Fibroblast of lung (primary cell): ENCODE measurements around the gene HCAR2. TPM values are rescaled to one million over a fixed set of nuclear protein-coding genes. Genes with fewer than 3 reads are reported as not detected.

Experiments
- DNase-seq, 2 donors: peaks; one replicate each; pipeline versions ENCODE4 v3.0.0 to v3.0.0-alpha.2; 2010; ENCODE audit warnings: low read depth in 2 of 2
- H2AFZ ChIP-seq: 2 replicates; pipeline ENCODE4 v1.5.1; 2012; ENCODE audit warnings: low read length, control low read depth, inconsistent platforms
- H3K27ac ChIP-seq: 2 replicates; pipeline ENCODE4 v1.5.1; 2011; ENCODE audit warnings: low read length, control low read depth; ENCODE audit not compliant: insufficient read depth
- H3K27me3 ChIP-seq: 2 replicates; pipeline ENCODE4 v1.5.1; 2011; ENCODE audit warnings: mild to moderate bottlenecking, low read length; ENCODE audit not compliant: control insufficient read depth, insufficient read depth
- H3K36me3 ChIP-seq: 2 replicates; pipeline ENCODE4 v1.5.1; 2011; ENCODE audit warnings: low read length; ENCODE audit not compliant: control insufficient read depth, insufficient read depth
- H3K4me1 ChIP-seq: 2 replicates; pipeline ENCODE4 v1.5.1; 2011; ENCODE audit warnings: low read length; ENCODE audit not compliant: control insufficient read depth, insufficient read depth; ENCODE audit errors: extremely low read depth
- H3K4me2 ChIP-seq: 2 replicates; pipeline ENCODE4 v1.5.1; 2011; ENCODE audit warnings: low read length, control low read depth; ENCODE audit not compliant: insufficient read depth; ENCODE audit errors: extremely low read depth
- H3K4me3 ChIP-seq, 4 experiments: fragments of 200-600 bp in 1 of 4; sonication (generic) in 1 of 4; replicated peaks in 1 of 4; 2 replicates each; pipeline ENCODE4 v1.5.1; 2011 to 2016; ENCODE audit warnings: low read length in 4 of 4, low read depth in 3 of 4, mild to moderate bottlenecking in 3 of 4, control low read depth in 2 of 4, inconsistent platforms in 1 of 4, mixed read lengths in 1 of 4; ENCODE audit not compliant: insufficient read depth in 1 of 4; ENCODE audit errors: control extremely low read depth in 1 of 4
- H3K79me2 ChIP-seq: 2 replicates; pipeline ENCODE4 v1.5.1; 2012; ENCODE audit warnings: mild to moderate bottlenecking, low read length, inconsistent platforms; ENCODE audit not compliant: control insufficient read depth, insufficient read depth
- H3K9ac ChIP-seq: 2 replicates; pipeline ENCODE4 v1.5.1; 2011; ENCODE audit warnings: mild to moderate bottlenecking, low read length, control low read depth; ENCODE audit not compliant: insufficient read depth
- H3K9me3 ChIP-seq: 2 replicates; pipeline ENCODE4 v1.5.1; 2012; ENCODE audit warnings: low read depth, low read length; ENCODE audit not compliant: control insufficient read depth, insufficient read depth
- H4K20me1 ChIP-seq: 2 replicates; pipeline ENCODE4 v1.5.1; 2011; ENCODE audit warnings: low read length; ENCODE audit not compliant: control insufficient read depth, insufficient read depth; ENCODE audit errors: extremely low read depth
- EZH2 ChIP-seq: IDR thresholded peaks from 2 replicates; pipeline ENCODE4 v1.5.1; 2012; ENCODE audit warnings: low read length, control low read depth, mild to moderate bottlenecking; ENCODE audit errors: missing control alignments
- polyA plus RNA-seq, 2 donors: library from polyadenylated mRNA; depleted of rRNA in 1 of 2; stranded (reverse) in 1 of 2; unstranded in 1 of 2; fragments of >200 nt; gene quantifications; 2 replicates each; pipeline ENCODE4 v1.2.1, GENCODE V29; 2011 to 2012; ENCODE audit warnings: missing spikeins in 1 of 2
- total RNA-seq: library from RNA; depleted of rRNA; stranded (reverse); fragments of >200 nt; gene quantifications from 2 replicates; pipeline ENCODE4 v1.2.1, GENCODE V29; 2014
- TF ChIP-seq, protein P1 (sequence below), 2 donors: IDR thresholded peaks in 1 of 2; conservative IDR thresholded peaks in 1 of 2; 1 replicate in 1 of 2; 2 replicates in 1 of 2; pipeline ENCODE4 v1.5.1; 2011 to 2012; ENCODE audit warnings: low read length in 2 of 2, control low read depth in 1 of 2, inconsistent platforms in 1 of 2, low read depth in 1 of 2, mild to moderate bottlenecking in 1 of 2

HCAR2 gene
- total and polyA plus RNA-seq, 2 donors (not counting 1 experiment from before 2014, with no cell fraction given) = under 0.01 TPM; not detected in 1

GRCh38 chr12:122726080-122726558, 23.0 kb upstream of the HCAR2 start:
- Histone ChIP-seq H2AFZ (no peak overlapping the region), H3K9ac (no peak overlapping the region), H3K27me3 (no peaks in the 10 kb centered on the region), H3K4me1 (no peaks in the 10 kb centered on the region), H3K4me3 (no peak overlapping the region), H3K9me3 (no peaks in the 10 kb centered on the region), H3K36me3 (no peaks in the 10 kb centered on the region), H4K20me1 (no peaks in the 10 kb centered on the region), H3K4me2 (no peak overlapping the region), H3K79me2 (no peaks in the 10 kb centered on the region), H3K27ac (no peak overlapping the region)
- DNase-seq = peak in 1 of 2 donors; percentile 63
- no peak for TF ChIP-seq EZH2
- TF ChIP-seq, protein P1, sequence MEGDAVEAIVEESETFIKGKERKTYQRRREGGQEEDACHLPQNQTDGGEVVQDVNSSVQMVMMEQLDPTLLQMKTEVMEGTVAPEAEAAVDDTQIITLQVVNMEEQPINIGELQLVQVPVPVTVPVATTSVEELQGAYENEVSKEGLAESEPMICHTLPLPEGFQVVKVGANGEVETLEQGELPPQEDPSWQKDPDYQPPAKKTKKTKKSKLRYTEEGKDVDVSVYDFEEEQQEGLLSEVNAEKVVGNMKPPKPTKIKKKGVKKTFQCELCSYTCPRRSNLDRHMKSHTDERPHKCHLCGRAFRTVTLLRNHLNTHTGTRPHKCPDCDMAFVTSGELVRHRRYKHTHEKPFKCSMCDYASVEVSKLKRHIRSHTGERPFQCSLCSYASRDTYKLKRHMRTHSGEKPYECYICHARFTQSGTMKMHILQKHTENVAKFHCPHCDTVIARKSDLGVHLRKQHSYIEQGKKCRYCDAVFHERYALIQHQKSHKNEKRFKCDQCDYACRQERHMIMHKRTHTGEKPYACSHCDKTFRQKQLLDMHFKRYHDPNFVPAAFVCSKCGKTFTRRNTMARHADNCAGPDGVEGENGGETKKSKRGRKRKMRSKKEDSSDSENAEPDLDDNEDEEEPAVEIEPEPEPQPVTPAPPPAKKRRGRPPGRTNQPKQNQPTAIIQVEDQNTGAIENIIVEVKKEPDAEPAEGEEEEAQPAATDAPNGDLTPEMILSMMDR (conservative IDR thresholded peaks at IDR 0.05 in 1 of 2, IDR thresholded peaks at IDR 0.05 in 1 of 2; ENCODE audit: low read depth in 1 of 2, low read length in 2 of 2) = no peak

DNA sequence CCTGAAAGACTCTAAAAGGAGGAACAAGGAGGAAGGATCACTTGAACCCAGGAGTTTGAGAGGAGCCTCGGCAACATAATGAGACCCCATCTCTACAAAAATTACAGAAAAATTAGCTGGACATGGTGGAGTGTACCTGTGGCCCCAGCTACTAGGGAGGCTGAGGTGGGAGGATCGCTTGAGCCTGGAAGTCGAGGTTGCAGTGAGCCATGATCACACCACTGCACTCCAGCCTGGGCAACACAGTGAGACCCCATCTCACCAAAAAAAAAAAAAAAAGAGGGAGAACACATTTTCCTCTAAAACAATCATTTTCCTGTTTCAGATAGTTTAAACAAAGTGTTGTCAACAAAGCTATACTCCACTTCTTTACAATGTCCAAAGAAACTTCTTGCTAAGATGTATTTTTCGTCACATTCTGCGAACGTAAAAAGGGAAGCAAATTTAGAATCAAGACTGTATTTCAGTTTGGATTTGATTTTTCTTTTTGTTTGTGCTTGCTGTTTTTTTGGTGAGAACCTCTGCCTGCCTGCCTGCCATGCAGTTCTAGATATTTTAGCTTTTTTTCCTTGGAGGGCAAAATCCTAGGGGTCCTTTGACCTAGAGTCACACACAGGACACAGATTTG, 22.4 kb upstream of the HCAR2 start:
- no peaks in the 10 kb centered on the region for H3K4me1 ChIP-seq
- H3K4me2 ChIP-seq = no peak overlapping the region
- no peak overlapping the region for H3K4me3 ChIP-seq
- no peak overlapping the region for H2AFZ ChIP-seq
- H3K27me3 ChIP-seq = no peaks in the 10 kb centered on the region
- H3K9ac ChIP-seq = no peak overlapping the region
- H3K79me2 ChIP-seq = no peaks in the 10 kb centered on the region
- no peaks in the 10 kb centered on the region for H3K9me3 ChIP-seq
- no peaks in the 10 kb centered on the region for H4K20me1 ChIP-seq
- no peak for TF ChIP-seq EZH2
- TF ChIP-seq, protein P1 (conservative IDR thresholded peaks at IDR 0.05 in 1 of 2, IDR thresholded peaks at IDR 0.05 in 1 of 2; ENCODE audit: low read depth in 1 of 2, low read length in 2 of 2) = no peak
- no peaks in the 10 kb centered on the region for H3K36me3 ChIP-seq
- H3K27ac ChIP-seq = no peak overlapping the region
- no peak for DNase-seq

GRCh38 chr12:122724641-122725243, 21.6 kb upstream of the HCAR2 start:
- H3K36me3 ChIP-seq = no peaks in the 10 kb centered on the region
- DNase-seq = no peak
- no peak overlapping the region for H3K4me2 ChIP-seq
- H3K4me3 ChIP-seq = no peak overlapping the region
- no peaks in the 10 kb centered on the region for H3K9me3 ChIP-seq
- H3K27ac ChIP-seq = no peak overlapping the region
- TF ChIP-seq EZH2 = no peak
- TF ChIP-seq, protein P1 (conservative IDR thresholded peaks at IDR 0.05 in 1 of 2, IDR thresholded peaks at IDR 0.05 in 1 of 2; ENCODE audit: low read depth in 1 of 2, low read length in 2 of 2) = no peak
- no peak overlapping the region for H2AFZ ChIP-seq
- H4K20me1 ChIP-seq = no peaks in the 10 kb centered on the region
- no peaks in the 10 kb centered on the region for H3K79me2 ChIP-seq
- no peak overlapping the region for H3K9ac ChIP-seq
- no peaks in the 10 kb centered on the region for H3K4me1 ChIP-seq
- H3K27me3 ChIP-seq = no peaks in the 10 kb centered on the region
